HEK293T (cell line): ENCODE data around the gene PRR36.

Experiments used
- ARNT ChIP-seq: fragments of 450-650 bp; IDR thresholded peaks from 2 replicates; pipeline ENCODE4 v1.6.1; 2017; ENCODE audit warnings: mild to moderate bottlenecking
- BHLHE40 ChIP-seq: fragments of 450-650 bp; IDR thresholded peaks from 2 replicates; pipeline ENCODE4 v1.6.1; 2016; ENCODE audit warnings: mild to moderate bottlenecking, moderate library complexity, borderline replicate concordance
- ELF4 ChIP-seq: fragments of 450-650 bp; IDR thresholded peaks from 2 replicates; pipeline ENCODE4 v1.6.1; 2017; ENCODE audit warnings: antibody characterized with exemption
- FOXA1 ChIP-seq: fragments of 450-650 bp; IDR thresholded peaks from 2 replicates; pipeline ENCODE4 v1.6.1; 2016; ENCODE audit warnings: mild to moderate bottlenecking
- FOXM1 ChIP-seq: fragments of 450-650 bp; IDR thresholded peaks from 2 replicates; pipeline ENCODE4 v1.6.1; 2017; ENCODE audit warnings: mild to moderate bottlenecking, borderline replicate concordance
- HDGF ChIP-seq: fragments of 450-650 bp; IDR thresholded peaks from 2 replicates; pipeline ENCODE4 v1.6.1; 2017; ENCODE audit warnings: antibody characterized with exemption, borderline replicate concordance
- NFRKB ChIP-seq: fragments of 450-650 bp; IDR thresholded peaks from 2 replicates; pipeline ENCODE4 v1.6.1; 2016; ENCODE audit warnings: mild to moderate bottlenecking, moderate library complexity
- SP1 ChIP-seq: fragments of 450-650 bp; IDR thresholded peaks from 2 replicates; pipeline ENCODE4 v1.6.1; 2017
- SUZ12 ChIP-seq: fragments of 450-650 bp; IDR thresholded peaks from 2 replicates; pipeline ENCODE4 v1.6.1; 2016; ENCODE audit warnings: mild to moderate bottlenecking
- ZNF384 ChIP-seq: fragments of 450-650 bp; IDR thresholded peaks from 2 replicates; pipeline ENCODE4 v1.6.1; 2016

DNA sequence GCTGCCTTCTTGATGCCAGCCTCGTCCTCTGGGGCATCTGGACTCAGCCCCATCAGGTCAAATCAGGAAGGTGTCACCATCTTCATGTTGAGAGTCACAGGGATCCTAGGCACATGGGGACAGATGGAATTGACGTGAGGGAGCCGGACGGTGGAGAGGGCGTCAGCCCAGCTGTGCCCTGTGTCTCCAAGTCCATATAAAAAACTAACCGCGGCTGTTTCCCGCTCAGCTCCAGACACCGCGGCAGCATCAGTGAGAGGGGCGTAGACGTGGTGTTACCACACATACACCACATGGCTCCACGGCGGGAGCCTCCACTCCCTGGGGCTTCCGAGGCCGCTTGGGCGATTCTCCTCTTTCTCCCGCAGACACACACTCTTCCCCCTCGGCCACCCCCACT, 5.6 kb upstream of the PRR36 start:
- TF ChIP-seq SP1: no peak
- TF ChIP-seq SUZ12: no peak
- no peak for TF ChIP-seq HDGF
- no peak for TF ChIP-seq ARNT
- no peak for TF ChIP-seq ZNF384
- no peak for TF ChIP-seq NFRKB
- TF ChIP-seq FOXA1: no peak
- no peak for TF ChIP-seq BHLHE40
- TF ChIP-seq FOXM1: no peak
- TF ChIP-seq ELF4: no peak
